ENCODE measurements around the gene ZNF844.
"Not testable (repeated sequence)": the region's sequence is repeated elsewhere in the genome, so short reads cannot be mapped to it uniquely, and the experiment has no call there.

ZNF844 gene

GRCh38 chr19:12092956-12093355 is 28.4 kb downstream of the ZNF844 start:
- DNase-seq, result no peak

DNA sequence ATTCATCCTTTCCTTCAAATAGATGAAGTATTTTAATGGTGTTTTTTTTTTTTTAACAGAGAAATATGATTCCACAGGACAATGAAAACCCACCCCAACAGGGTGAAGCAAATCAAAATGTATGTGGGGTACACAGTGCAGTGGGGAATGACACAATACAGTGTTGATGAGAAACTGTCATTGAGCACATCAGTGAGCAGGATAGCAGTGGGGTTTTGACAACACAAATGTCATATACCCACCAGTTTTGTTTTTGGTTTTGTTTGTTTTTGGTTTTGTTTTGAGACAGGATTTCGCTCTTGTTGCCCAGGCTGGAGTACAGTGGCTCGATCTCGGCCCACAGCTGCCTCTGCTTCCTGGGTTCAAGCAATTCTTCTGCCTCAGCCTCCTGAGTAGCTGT is 29.2 kb downstream of the ZNF844 start:
- no peak for DNase-seq

- DNase-seq, result no peak
These were observed 30.7 kb downstream of the ZNF844 start for GRCh38 chr19:12095111-12095790.

DNA sequence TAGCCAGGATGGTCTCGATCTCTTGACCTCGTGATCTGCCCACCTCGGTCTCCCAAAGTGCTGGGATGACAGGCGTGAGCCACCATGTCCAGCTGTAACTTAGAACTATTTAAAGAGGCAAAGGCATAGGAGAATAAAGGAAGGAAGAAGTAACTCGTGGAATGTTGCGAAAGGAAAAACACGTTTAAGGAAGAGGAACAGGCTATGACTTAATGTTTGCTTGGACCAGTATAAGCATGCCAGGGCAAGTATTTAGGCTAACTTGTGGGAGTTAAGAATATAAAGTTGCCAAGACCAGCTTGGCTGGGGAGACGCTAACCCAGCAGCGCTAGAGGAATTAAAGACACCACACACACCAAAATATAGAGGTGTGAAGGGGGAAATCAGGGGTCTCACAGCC is 33.5 kb downstream of the ZNF844 start:
- no peak for DNase-seq

DNA sequence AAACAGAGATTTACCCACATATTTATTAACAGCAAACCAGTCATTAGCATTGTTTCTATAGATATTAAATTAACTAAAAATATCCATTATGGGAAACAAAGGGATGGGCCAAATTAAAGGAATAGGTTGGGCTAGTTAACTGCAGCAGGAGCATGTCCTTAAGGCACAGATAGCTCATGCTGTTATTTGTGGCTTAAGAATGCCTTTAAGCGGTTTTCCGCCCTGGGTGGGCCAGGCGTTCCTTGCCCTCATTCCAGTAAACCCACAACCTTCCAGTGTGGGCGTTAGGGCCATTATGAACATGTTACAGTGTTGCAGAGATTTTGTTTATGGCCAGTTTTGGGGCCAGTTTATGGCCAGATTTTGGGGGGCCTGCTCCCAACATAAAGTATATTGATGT is 39.4 kb downstream of the ZNF844 start:
- not testable (repeated sequence) for DNase-seq

DNA sequence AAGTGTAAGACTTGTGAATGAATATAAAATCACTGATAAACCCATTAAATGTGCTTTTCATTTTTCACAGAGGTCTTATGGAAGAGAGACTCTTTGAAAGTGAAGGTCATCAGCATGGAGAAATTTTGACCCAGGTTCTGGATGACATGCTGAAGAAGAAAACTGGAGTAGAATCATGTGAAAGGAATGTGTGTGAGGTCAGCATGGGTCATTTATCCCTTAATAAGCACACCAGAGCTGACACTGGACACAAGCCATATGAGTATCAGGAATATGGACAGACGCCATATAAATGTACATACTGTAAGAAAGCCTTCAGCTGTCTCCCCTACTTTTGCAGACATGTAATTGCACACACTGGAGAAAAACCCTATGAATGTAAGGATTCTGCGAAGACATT is 46.6 kb downstream of the ZNF844 start:
- DNase-seq, result no peak

DNA sequence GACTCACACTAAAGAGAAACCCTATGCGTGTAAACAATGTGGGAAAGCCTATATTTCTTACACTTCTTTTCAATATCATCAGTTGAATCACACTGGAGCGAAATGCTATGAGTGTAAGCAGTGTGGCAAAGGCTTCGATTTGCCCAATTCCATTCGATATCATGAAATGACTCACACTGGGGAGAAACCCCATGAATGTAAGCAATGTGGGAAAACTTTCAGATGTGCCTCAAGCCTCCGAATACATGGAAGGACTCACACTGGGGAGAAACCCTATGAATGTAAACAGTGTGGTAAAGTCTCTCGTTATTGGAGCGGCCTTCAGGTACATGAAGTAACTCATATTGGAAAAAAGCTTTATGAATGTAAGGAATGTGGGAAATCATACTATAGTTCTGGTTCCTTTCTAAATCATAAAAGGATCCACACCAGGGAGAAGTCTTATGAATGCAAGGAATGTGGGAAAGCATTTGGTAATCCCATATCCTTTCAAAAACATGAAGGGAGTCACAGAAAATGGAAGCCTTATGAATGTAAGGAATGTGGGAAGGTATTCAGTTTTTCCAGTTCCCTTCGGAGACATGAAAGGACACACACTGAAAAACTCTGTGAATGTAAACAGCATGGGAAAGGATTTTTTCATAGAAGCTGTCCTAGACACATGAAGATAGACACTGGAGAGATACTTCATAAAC is 47.6 kb downstream of the ZNF844 start:
- DNase-seq, result no peak

DNA sequence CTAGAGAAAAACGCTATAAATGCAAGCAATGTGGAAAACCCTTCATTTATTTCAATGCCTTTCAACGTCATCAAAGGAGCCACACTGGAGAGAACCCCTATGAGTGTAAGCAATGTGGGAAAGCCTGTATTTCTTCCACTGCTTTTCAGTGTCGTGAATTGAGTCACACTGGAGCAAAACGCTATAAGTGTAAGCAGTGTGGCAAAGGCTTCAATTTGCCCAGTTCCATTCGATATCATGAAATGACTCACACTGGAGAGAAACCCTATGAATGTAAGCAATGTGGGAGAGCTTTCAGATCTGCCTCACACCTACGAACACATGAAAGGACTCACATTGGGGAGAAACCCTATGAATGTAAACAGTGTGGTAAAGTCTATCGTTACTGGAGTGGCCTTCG is 48.2 kb downstream of the ZNF844 start:
- DNase-seq, result no peak

DNA sequence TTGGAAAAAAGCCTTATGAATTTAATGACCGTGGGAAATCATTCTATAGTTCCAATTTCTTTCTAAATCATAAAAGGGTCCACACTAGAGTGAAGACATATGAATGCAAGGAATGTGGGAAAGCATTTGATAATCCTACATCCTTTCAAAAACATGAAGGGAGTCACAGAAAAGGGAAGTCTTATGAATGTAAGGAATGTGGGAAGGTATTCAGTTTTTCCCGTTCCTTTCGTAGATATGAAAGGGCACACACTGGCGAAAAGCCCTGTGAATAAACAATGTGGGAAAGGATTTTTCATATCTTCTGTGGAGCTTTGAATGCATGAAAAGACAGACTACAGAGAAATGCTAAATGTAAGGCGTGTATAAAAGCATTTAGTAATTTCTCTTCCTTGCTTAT is 48.6 kb downstream of the ZNF844 start:
- no peak for DNase-seq

DNA sequence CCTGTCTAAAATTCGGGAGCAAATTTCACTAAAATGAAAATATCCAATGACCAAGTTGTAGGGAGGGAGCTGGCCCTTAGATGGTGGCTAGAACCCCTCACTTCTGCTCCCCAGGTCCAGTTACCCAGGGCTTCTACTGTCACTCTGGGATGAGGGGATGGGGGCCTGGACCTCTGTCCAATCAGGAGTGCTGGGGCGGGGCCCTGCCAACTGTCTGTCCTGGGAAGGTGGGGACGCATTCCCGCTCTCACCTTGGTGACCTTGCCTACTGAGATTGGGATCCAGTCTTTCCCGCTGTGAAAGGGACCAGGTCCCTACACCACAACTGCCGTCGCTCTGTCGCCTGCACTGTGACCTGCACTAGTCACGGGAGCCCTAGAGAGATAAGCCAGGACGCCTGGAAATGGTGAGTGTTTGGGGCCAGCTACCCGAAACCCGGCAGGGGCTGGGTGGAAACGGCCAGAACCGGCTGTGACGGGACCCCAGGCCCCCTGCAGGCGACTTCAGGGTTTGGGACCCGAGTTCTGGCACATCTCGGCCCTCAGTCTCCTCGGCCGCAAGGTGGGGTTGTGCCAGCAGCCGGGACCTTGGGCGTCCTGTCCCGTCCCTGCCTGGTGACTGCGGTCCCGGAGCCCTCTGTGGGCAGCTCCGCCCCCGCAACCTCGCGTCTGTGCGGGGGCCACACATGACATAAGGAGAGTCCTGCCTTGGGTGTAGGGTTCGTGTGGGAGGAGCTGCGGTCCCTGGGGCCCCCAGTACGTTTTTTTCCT is 52.9 kb downstream of the ZNF844 start:
- DNase-seq, result no peak

DNA sequence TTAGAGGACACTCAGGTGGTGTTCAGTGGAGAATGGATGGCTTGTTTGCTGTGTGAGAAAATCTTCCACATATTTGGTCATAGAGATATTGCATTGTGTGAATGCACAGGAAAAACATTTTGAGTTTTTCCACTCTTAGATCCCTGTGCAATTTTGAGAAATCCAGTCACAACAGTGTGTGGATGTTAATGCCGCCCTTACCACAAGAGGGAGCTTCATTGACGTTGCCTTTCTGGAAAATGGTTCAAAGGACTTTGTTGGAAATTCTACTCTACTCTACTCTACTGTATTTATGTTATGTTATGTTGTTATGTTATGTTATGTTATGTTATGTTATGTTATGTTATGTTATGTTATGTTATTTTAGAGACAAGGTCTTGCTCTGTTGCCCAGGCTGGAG is 62.2 kb downstream of the ZNF844 start:
- DNase-seq, result no peak
